ENCODE measurements around the gene HNRNPL. TPM values are rescaled to one million over a fixed set of nuclear protein-coding genes. Genes with fewer than 3 reads are reported as not detected.
A peak's percentile ranks its signal among the peaks of the same experiment; 100 is the strongest.
"Not testable (repeated sequence)": the region's sequence is repeated elsewhere in the genome, so short reads cannot be mapped to it uniquely, and the experiment has no call there.

The HNRNPL gene
- total RNA-seq, 2 donors from 2014 or later: 658 to 720 TPM

- no peaks in the 10 kb centered on the region for H3K9me3 Mint-ChIP-seq
- peaks cover 9 to 11% of the 10 kb centered on the region in 2 donors for H3K36me3 Mint-ChIP-seq
- ATAC-seq: peak; percentile 88 to 94
- peak; percentile 58 to 76 for DNase-seq (ENCODE audit: low spot score in 2 of 2)
- peak within 1 kb of the TSS; percentile 98 to 100 for H3K27ac Mint-ChIP-seq
These were observed 28.2 kb upstream of the HNRNPL start, which contains the start of gene RINL for GRCh38 chr19:38877781-38878574. TSS of gene RINL (minus strand) at chr19:38878275. CDS start at chr19:38876742, 1,533 bp downstream.

GRCh38 chr19:38875656-38876395, 26.0 kb upstream of the HNRNPL start:
- peaks cover 10 to 24% of the 10 kb centered on the region in 2 donors for H3K36me3 Mint-ChIP-seq
- ATAC-seq: no peak
- no peak for DNase-seq (ENCODE audit: low spot score in 2 of 2)
- peak overlapping the region; percentile 88 to 100 for H3K27ac Mint-ChIP-seq
- no peaks in the 10 kb centered on the region for H3K9me3 Mint-ChIP-seq

DNA sequence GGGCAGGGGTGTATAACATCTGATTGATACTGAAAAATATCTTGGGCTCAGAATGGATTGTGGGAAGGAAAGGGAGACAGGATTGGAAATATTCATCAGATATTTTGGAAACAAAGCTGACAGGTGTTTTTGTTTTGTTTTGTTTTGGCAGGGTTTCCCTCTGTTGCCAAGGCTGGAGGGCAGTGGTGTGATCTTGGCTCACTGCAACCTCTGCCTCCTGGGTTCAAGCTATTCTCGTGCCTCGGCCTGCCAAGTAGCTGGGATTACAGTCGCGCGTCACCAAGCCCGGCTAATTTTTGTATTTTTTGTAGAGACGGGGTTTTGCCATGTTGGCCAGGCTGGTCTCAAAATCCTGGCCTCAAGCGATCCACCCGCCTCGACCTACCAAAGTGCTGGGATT, 23.6 kb upstream of the HNRNPL start:
- not testable (repeated sequence) for ATAC-seq
- H3K36me3 Mint-ChIP-seq: peaks cover 20 to 47% of the 10 kb centered on the region in 2 donors

GRCh38 chr19:38870612-38871011, 20.8 kb upstream of the HNRNPL start:
- no peak for DNase-seq (ENCODE audit: low spot score in 2 of 2)
- ATAC-seq: no peak
- H3K9me3 Mint-ChIP-seq: no peaks in the 10 kb centered on the region
- peak overlapping the region; percentile 29 to 87 for H3K27ac Mint-ChIP-seq
- peaks cover 18 to 39% of the 10 kb centered on the region in 2 donors for H3K36me3 Mint-ChIP-seq

More for the DNA sequence above, 23.6 kb upstream of the HNRNPL start:
- peak overlapping the region in 1 of 2 donors; percentile 63 for H3K27ac Mint-ChIP-seq
- DNase-seq (ENCODE audit: low spot score in 2 of 2); H3K9me3 Mint-ChIP-seq: not testable (repeated sequence)

GRCh38 chr19:38869836-38870607, 20.2 kb upstream of the HNRNPL start:
- H3K9me3 Mint-ChIP-seq: no peaks in the 10 kb centered on the region
- H3K36me3 Mint-ChIP-seq: peaks cover 18 to 39% of the 10 kb centered on the region in 2 donors
- peak overlapping the region; percentile 79 to 87 for H3K27ac Mint-ChIP-seq
- DNase-seq (ENCODE audit: low spot score in 2 of 2) (peak; percentile 89 to 93), ATAC-seq (peak; percentile 89 to 91)

DNA sequence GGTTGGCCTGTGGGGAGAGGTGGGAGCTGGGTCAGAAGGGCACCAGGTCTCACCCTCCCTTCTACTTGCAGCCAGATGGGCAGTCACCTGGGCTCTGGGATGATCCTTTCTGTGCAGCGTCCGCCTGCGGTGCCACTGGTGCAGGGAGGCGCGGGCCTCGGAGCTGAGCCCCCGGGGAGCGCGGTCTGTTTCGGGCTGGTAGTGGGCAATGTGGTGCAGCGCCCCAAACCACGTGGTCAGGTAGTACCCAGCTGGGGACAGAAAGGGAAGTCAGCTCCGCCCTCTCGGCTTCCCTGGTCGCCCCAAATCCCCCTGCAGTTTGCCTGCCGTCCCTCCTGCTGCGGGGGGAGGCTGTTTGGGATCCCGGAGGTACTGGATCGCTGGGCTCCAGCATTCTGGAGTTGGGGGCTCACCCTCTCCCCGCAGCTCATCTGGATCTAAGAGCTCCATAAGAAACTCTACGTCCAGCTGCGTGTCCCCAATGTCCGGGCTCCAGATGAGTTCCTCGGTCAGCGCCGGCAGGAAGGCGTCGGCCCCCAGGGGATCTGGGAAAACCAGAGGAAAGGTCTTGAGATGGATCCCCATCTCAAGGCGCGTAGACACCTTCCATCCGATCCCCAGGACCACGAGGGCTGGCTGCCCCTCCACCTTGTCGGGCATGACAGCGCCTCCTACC, 19.5 kb upstream of the HNRNPL start:
- no peaks in the 10 kb centered on the region for H3K9me3 Mint-ChIP-seq
- DNase-seq (ENCODE audit: low spot score in 2 of 2): no peak
- peaks cover 18 to 39% of the 10 kb centered on the region in 2 donors for H3K36me3 Mint-ChIP-seq
- peak overlapping the region; percentile 79 to 87 for H3K27ac Mint-ChIP-seq
- peak in 1 of 2 donors; percentile 35 for ATAC-seq

- Mint-ChIP-seq H3K9me3 (no peaks in the 10 kb centered on the region), H3K27ac (peak overlapping the region in 1 of 2 donors; percentile 87), H3K36me3 (peaks cover 18 to 39% of the 10 kb centered on the region in 2 donors)
- DNase-seq (ENCODE audit: low spot score in 2 of 2): no peak
- no peak for ATAC-seq
These were observed 18.8 kb upstream of the HNRNPL start for GRCh38 chr19:38868551-38868950.

- ATAC-seq (no peak), DNase-seq (ENCODE audit: low spot score in 2 of 2) (no peak)
- Mint-ChIP-seq H3K36me3 (peaks cover 13 to 33% of the 10 kb centered on the region in 2 donors), H3K27ac (no peak overlapping the region), H3K9me3 (no peaks in the 10 kb centered on the region)
These were observed 17.5 kb upstream of the HNRNPL start for GRCh38 chr19:38867171-38867780.

- Mint-ChIP-seq H3K36me3 (no peaks in the 10 kb centered on the region), H3K9me3 (no peaks in the 10 kb centered on the region), H3K27ac (peak overlapping the region in 1 of 2 donors; percentile 22)
- ATAC-seq (no peak), DNase-seq (ENCODE audit: low spot score in 2 of 2) (no peak)
These were observed 12.7 kb upstream of the HNRNPL start for GRCh38 chr19:38862321-38863059.

DNA sequence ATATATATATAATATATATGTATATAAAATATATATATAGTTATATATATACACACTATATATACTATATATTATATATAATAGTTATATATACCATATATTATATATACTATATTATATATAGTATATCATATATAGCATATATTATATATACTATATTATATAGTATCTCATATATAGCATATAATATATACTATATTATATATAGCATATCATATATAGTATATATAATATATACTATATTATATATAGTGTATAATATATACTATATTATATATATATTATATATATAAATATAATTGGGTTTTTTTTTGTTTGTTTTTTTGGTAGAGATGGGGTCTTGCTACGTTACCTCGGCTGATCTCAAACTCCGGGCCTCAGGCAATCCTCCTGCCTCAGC, 11.6 kb upstream of the HNRNPL start:
- no peaks in the 10 kb centered on the region for H3K36me3 Mint-ChIP-seq
- H3K9me3 Mint-ChIP-seq: no peaks in the 10 kb centered on the region
- ATAC-seq (no peak), DNase-seq (ENCODE audit: low spot score in 2 of 2) (no peak)
- no peak overlapping the region for H3K27ac Mint-ChIP-seq

GRCh38 chr19:38859631-38860204, 9.9 kb upstream of the HNRNPL start:
- H3K27ac Mint-ChIP-seq; DNase-seq (ENCODE audit: low spot score in 2 of 2); ATAC-seq; H3K36me3 Mint-ChIP-seq; H3K9me3 Mint-ChIP-seq: not testable (repeated sequence)

- H3K27ac Mint-ChIP-seq: peak overlapping the region in 1 of 2 donors; percentile 83
- H3K9me3 Mint-ChIP-seq: no peaks in the 10 kb centered on the region
- no peak for ATAC-seq
- DNase-seq (ENCODE audit: low spot score in 2 of 2): no peak
- H3K36me3 Mint-ChIP-seq: peaks cover 0 to 8% of the 10 kb centered on the region in 2 donors
These were observed 7.0 kb upstream of the HNRNPL start for GRCh38 chr19:38856813-38857212.

- H3K9me3 Mint-ChIP-seq; ATAC-seq; H3K27ac Mint-ChIP-seq; DNase-seq (ENCODE audit: low spot score in 2 of 2): not testable (repeated sequence)
- peaks cover 11 to 16% of the 10 kb centered on the region in 2 donors for H3K36me3 Mint-ChIP-seq
These were observed 6.0 kb upstream of the HNRNPL start for GRCh38 chr19:38855751-38856150.

DNA sequence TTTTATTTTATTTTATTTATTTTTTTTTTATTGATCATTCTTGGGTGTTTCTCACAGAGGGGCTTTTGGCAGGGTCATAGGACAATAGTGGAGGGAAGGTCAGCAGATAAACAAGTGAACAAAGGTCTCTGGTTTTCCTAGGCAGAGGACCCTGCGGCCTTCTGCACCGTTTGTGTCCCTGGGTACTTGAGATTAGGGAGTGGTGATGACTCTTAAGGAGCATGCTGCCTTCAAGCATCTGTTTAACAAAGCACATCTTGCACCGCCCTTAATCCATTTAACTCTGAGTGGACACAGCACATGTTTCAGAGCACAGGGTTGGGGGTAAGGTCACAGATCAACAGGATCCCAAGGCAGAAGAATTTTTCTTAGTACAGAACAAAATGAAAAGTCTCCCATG, 5.2 kb upstream of the HNRNPL start:
- not testable (repeated sequence) for H3K9me3 Mint-ChIP-seq; DNase-seq (ENCODE audit: low spot score in 2 of 2); H3K27ac Mint-ChIP-seq; ATAC-seq
- H3K36me3 Mint-ChIP-seq: peaks cover 11 to 16% of the 10 kb centered on the region in 2 donors

GRCh38 chr19:38853214-38853613, 3.4 kb upstream of the HNRNPL start:
- ATAC-seq (no peak), DNase-seq (ENCODE audit: low spot score in 2 of 2) (no peak)
- Mint-ChIP-seq H3K9me3 (no peaks in the 10 kb centered on the region), H3K36me3 (peaks cover 21 to 26% of the 10 kb centered on the region in 2 donors), H3K27ac (peak overlapping the region; percentile 93 to 99)

Measured in activated naive CD4-positive, alpha-beta T cell treated with anti-CD3 and anti-CD28 coated beads, Interleukin-2, amount 50 U/mL, for 72 hours (primary cell).